ENCODE data around the gene CCDC141.
"Not testable (repeated sequence)": the region's sequence is repeated elsewhere in the genome, so short reads cannot be mapped to it uniquely, and the experiment has no call there.

CCDC141 gene

GRCh38 chr2:179096090-179096489 is 46.2 kb upstream of the CCDC141 start:
- H3K9ac ChIP-seq (ENCODE audit: low read length) = peak overlapping the region; percentile 5; the same call in 1 of the 2 replicates
- no peaks in the 10 kb centered on the region; the same call in 1 of the 2 replicates for H3K9me3 ChIP-seq (replicated peaks; ENCODE audit: insufficient read depth, low read length)
- H3F3A ChIP-seq (ENCODE audit: insufficient read depth, low read length) = peaks cover 19% of the 10 kb centered on the region
- DNase-seq = peak; percentile 94
- H3K27ac ChIP-seq (ENCODE audit: low read length) = peak overlapping the region; percentile 73; the same call in 1 of the 2 replicates
- peak overlapping the region; percentile 59 for H2AFZ ChIP-seq (ENCODE audit: low read length)
- H3K4me2 ChIP-seq (ENCODE audit: low read depth, low read length) = peak overlapping the region; percentile 55
- peaks cover 34% of the 10 kb centered on the region for H3K4me1 ChIP-seq (ENCODE audit: low read length)
- no peaks in the 10 kb centered on the region for H3K27me3 ChIP-seq (replicated peaks; ENCODE audit: insufficient read depth, low read length)
- H3K79me2 ChIP-seq (ENCODE audit: low read length) = no peaks in the 10 kb centered on the region
- no peaks in the 10 kb centered on the region for H4K20me1 ChIP-seq (ENCODE audit: insufficient read depth, low read length)
- H3K4me3 ChIP-seq (ENCODE audit: low read length) = no peak overlapping the region; the same call in 1 of the 2 replicates
- no peaks in the 10 kb centered on the region for H3K9me2 ChIP-seq (replicated peaks; ENCODE audit: insufficient read depth, low read length)
- TF ChIP-seq CTCF (IDR thresholded peaks at IDR 0.05; ENCODE audit: low read length) (peak; percentile 29; the same call in 1 of the 2 replicates), EZH2 (optimal IDR thresholded peaks at IDR 0.05; ENCODE audit: low read depth, low read length) (no peak)
- no peaks in the 10 kb centered on the region for H3K36me3 ChIP-seq (replicated peaks; ENCODE audit: insufficient read depth, low read length)

GRCh38 chr2:179092912-179093311 is 43.0 kb upstream of the CCDC141 start:
- not testable (repeated sequence) for H3K9ac ChIP-seq (ENCODE audit: low read length); H2AFZ ChIP-seq (ENCODE audit: low read length); H4K20me1 ChIP-seq (ENCODE audit: insufficient read depth, low read length); H3K9me3 ChIP-seq (replicated peaks; ENCODE audit: insufficient read depth, low read length); H3K27ac ChIP-seq (ENCODE audit: low read length); H3K4me2 ChIP-seq (ENCODE audit: low read depth, low read length); H3K36me3 ChIP-seq (replicated peaks; ENCODE audit: insufficient read depth, low read length); H3K9me2 ChIP-seq (replicated peaks; ENCODE audit: insufficient read depth, low read length); DNase-seq; H3K4me3 ChIP-seq (ENCODE audit: low read length); H3K79me2 ChIP-seq (ENCODE audit: low read length); H3K27me3 ChIP-seq (replicated peaks; ENCODE audit: insufficient read depth, low read length)
- peaks cover 33% of the 10 kb centered on the region for H3K4me1 ChIP-seq (ENCODE audit: low read length)
- H3F3A ChIP-seq (ENCODE audit: insufficient read depth, low read length) = peaks cover 19% of the 10 kb centered on the region

DNA sequence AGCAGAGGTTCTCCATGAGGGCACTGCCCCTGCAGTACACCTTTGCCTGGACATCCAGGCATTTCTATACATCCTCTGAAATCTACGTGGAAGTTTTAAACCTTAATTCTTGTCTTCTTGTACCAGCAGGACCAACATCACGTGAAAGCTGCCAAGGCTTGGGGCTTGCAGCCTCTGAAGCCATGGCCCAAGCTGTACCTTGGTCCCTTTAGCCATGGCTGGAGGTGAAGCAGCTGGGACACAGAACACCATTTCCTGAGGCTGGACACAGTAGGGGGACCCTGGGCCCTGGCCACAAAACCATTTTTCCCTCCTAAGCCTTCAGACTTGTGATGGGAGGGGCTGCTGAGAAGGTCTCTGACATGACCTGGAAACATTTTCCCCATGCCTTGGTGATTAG is 32.8 kb upstream of the CCDC141 start:
- Histone ChIP-seq H3K9me3 (replicated peaks; ENCODE audit: insufficient read depth, low read length) (no peaks in the 10 kb centered on the region), H3K4me3 (ENCODE audit: low read length) (no peak overlapping the region), H3K9ac (ENCODE audit: low read length) (no peak overlapping the region), H3K27me3 (replicated peaks; ENCODE audit: insufficient read depth, low read length) (no peaks in the 10 kb centered on the region), H3K27ac (ENCODE audit: low read length) (no peak overlapping the region), H3F3A (ENCODE audit: insufficient read depth, low read length) (no peaks in the 10 kb centered on the region), H2AFZ (ENCODE audit: low read length) (no peak overlapping the region), H3K9me2 (replicated peaks; ENCODE audit: insufficient read depth, low read length) (no peaks in the 10 kb centered on the region), H3K4me2 (ENCODE audit: low read depth, low read length) (no peak overlapping the region), H3K36me3 (replicated peaks; ENCODE audit: insufficient read depth, low read length) (no peaks in the 10 kb centered on the region), H4K20me1 (ENCODE audit: insufficient read depth, low read length) (no peaks in the 10 kb centered on the region), H3K4me1 (ENCODE audit: low read length) (no peaks in the 10 kb centered on the region), H3K79me2 (ENCODE audit: low read length) (no peaks in the 10 kb centered on the region)
- DNase-seq = no peak
- TF ChIP-seq CTCF (IDR thresholded peaks at IDR 0.05; ENCODE audit: low read length) (no peak), EZH2phosphoT487 (IDR thresholded peaks at IDR 0.05; ENCODE audit: low read length) (no peak), EZH2 (optimal IDR thresholded peaks at IDR 0.05; ENCODE audit: low read depth, low read length) (no peak)

GRCh38 chr2:179081954-179082353 is 32.0 kb upstream of the CCDC141 start:
- Histone ChIP-seq H3K27me3 (replicated peaks; ENCODE audit: insufficient read depth, low read length) (no peaks in the 10 kb centered on the region), H3K9ac (ENCODE audit: low read length) (no peak overlapping the region), H3K9me2 (replicated peaks; ENCODE audit: insufficient read depth, low read length) (no peaks in the 10 kb centered on the region), H2AFZ (ENCODE audit: low read length) (no peak overlapping the region), H3K79me2 (ENCODE audit: low read length) (no peaks in the 10 kb centered on the region), H4K20me1 (ENCODE audit: insufficient read depth, low read length) (no peaks in the 10 kb centered on the region), H3K27ac (ENCODE audit: low read length) (no peak overlapping the region), H3K9me3 (replicated peaks; ENCODE audit: insufficient read depth, low read length) (no peaks in the 10 kb centered on the region), H3K4me3 (ENCODE audit: low read length) (no peak overlapping the region), H3F3A (ENCODE audit: insufficient read depth, low read length) (no peaks in the 10 kb centered on the region), H3K4me1 (ENCODE audit: low read length) (no peaks in the 10 kb centered on the region), H3K4me2 (ENCODE audit: low read depth, low read length) (no peak overlapping the region), H3K36me3 (replicated peaks; ENCODE audit: insufficient read depth, low read length) (no peaks in the 10 kb centered on the region)
- no peak for DNase-seq
- no peak for TF ChIP-seq EZH2phosphoT487 (IDR thresholded peaks at IDR 0.05; ENCODE audit: low read length)
- no peak for TF ChIP-seq CTCF (IDR thresholded peaks at IDR 0.05; ENCODE audit: low read length)
- TF ChIP-seq EZH2 (optimal IDR thresholded peaks at IDR 0.05; ENCODE audit: low read depth, low read length) = no peak

Data from MM.1S (cell line).